GM12864 (cell line): Measurements from ENCODE around the gene C22orf23.

Experiments used
- DNase-seq: peaks from one replicate; pipeline ENCODE4 v3.0.0-alpha.2; 2011; ENCODE audit warnings: low read depth
- H3K4me3 ChIP-seq: 2 replicates; pipeline ENCODE4 v1.5.1; 2011; ENCODE audit warnings: mild to moderate bottlenecking, low read depth, low read length, control low read depth
- CTCF ChIP-seq: IDR thresholded peaks from 2 replicates; pipeline ENCODE4 v1.5.1; 2011; ENCODE audit warnings: low read depth, mild to moderate bottlenecking, moderate library complexity, low read length, control low read depth, inconsistent platforms; ENCODE audit errors: missing control alignments

The C22orf23 gene

GRCh38 chr22:37995460-37995859 lies 42.1 kb upstream of the C22orf23 start:
- DNase-seq, result no peak
- TF ChIP-seq CTCF, result no peak
- no peak overlapping the region for H3K4me3 ChIP-seq

GRCh38 chr22:37994982-37995381 lies 41.6 kb upstream of the C22orf23 start:
- no peak for TF ChIP-seq CTCF
- no peak overlapping the region for H3K4me3 ChIP-seq
- no peak for DNase-seq

- DNase-seq, result no peak
- TF ChIP-seq CTCF, result no peak
Observed at GRCh38 chr22:37994049-37994448, 40.6 kb upstream of the C22orf23 start.

GRCh38 chr22:37991731-37992442 lies 38.5 kb upstream of the C22orf23 start:
- no peak for TF ChIP-seq CTCF
- H3K4me3 ChIP-seq, result no peak overlapping the region
- no peak for DNase-seq

More at GRCh38 chr22:37994049-37994448, 40.6 kb upstream of the C22orf23 start:
- H3K4me3 ChIP-seq, result no peak overlapping the region

GRCh38 chr22:37990862-37991261 lies 37.5 kb upstream of the C22orf23 start:
- no peak for TF ChIP-seq CTCF
- DNase-seq, result no peak
- no peak overlapping the region for H3K4me3 ChIP-seq

- TF ChIP-seq CTCF, result no peak
- no peak for DNase-seq
- H3K4me3 ChIP-seq, result no peak overlapping the region
Observed at GRCh38 chr22:37990301-37990700, 36.9 kb upstream of the C22orf23 start.
